Measurements from ENCODE around the gene PATJ.
A peak's percentile ranks its signal among the peaks of the same experiment; 100 is the strongest.
"Not testable (repeated sequence)": the region's sequence is repeated elsewhere in the genome, so short reads cannot be mapped to it uniquely, and the experiment has no call there.

Gene PATJ

GRCh38 chr1:62175568-62176179 lies 433.4 kb downstream of the PATJ start:
- no peak overlapping the region for H3K27ac ChIP-seq
- peak; percentile 87 for TF ChIP-seq CTCF (conservative IDR thresholded peaks at IDR 0.05)

DNA sequence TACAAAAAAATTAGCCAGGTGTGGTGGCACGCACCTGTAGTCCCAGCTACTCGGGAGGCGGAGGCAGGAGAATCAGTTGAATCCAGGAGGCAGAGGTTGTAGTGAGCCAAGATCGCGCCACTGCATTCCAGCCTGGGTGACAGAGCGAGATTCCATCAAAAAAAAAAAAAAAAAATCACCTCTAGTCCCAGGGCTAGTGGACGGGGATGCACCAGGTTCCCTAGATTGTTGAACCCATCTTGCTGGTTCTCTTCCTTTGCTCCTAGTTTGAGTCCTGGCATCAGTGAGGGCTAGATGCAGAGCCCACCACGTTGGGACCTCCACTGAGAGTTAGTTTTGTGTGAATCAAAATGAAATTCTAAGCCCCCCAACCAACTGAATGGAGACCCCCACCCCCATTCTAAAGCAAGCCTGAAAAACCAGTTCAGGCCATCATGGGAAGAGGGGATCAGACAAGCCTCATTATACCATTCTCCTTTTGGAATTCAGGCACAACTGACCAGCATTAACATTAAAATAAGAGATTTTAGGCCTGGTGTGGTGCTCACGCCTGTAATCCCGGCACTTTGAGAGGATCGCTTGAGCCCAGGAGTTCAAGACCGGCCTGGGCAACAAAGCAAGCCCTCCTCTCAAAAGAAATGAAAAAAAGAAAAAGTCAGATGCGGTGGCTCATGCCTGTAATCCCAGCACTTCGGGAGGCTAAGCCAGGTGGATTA lies 434.5 kb downstream of the PATJ start:
- H3K27ac ChIP-seq = no peak overlapping the region
- no peak for TF ChIP-seq CTCF (conservative IDR thresholded peaks at IDR 0.05)

- no peak for TF ChIP-seq CTCF (conservative IDR thresholded peaks at IDR 0.05)
- H3K27ac ChIP-seq = no peak overlapping the region
Observed at GRCh38 chr1:62177621-62178020, 435.3 kb downstream of the PATJ start.

DNA sequence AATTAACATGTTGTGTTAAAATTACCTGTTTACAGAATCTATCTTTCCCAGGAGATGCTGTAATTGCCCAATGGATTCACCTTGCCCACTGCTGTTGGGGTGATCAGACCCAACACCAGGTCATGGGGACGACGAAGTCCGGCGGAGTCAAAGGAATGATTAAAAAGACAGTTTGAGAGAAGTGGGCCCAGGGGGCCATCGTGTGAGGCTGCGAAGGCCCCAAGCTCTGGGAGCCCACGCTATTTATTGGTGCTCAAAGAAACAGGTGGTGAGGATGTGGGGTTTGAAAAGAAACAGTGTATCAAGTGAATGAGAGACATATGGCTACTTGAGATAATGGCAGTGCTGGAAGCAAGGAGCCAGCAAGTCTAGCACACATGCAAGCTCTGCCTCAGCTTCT lies 436.1 kb downstream of the PATJ start:
- no peak for TF ChIP-seq CTCF (conservative IDR thresholded peaks at IDR 0.05)
- H3K27ac ChIP-seq = no peak overlapping the region

GRCh38 chr1:62180054-62180453 lies 437.8 kb downstream of the PATJ start:
- H3K27ac ChIP-seq = peak overlapping the region; percentile 25; the same call in 1 of the 2 replicates

GRCh38 chr1:62180639-62181038 lies 438.4 kb downstream of the PATJ start:
- no peak for TF ChIP-seq CTCF (conservative IDR thresholded peaks at IDR 0.05)
- peak overlapping the region; percentile 25; the same call in 1 of the 2 replicates for H3K27ac ChIP-seq

DNA sequence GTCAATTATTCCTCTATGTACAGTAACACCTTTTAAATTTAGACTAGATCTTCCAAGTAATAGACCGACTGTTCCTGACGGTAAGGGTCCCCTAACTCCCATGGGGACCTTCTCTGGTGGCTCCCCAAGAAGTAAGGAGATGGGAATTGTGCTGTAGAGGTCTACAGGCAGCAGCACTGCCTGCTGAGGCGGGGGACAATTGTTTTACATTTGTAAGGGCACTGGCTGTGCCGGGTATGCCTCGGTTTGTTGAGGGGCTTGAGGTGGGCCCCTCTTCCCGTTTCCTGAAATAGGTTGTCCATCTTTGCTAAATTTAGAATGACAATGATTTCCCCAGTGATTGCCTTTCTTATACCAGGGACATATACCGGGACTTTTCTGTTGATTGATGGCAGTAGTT lies 439.3 kb downstream of the PATJ start:
- no peak overlapping the region for H3K27ac ChIP-seq

DNA sequence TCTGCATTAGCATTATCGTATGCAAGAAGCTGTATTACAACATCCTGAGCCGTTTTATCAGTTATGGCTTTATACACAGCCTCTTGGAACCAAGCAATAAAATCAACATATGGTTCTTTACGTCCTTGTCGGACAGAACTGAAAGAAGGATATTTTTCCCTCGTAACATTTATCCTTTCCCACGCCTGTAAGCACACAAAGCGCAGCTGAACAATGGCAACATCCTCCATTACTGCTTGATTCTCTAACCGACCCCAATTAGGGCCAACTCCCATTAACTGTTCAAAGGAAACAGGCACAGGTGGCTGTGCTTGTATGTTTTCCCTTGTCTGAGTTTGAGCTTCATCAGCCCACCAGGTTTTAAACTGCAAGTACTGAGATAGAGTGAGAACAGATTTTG lies 439.9 kb downstream of the PATJ start:
- H3K27ac ChIP-seq = not testable (repeated sequence)

More for the DNA sequence above, 439.3 kb downstream of the PATJ start:
- TF ChIP-seq CTCF (conservative IDR thresholded peaks at IDR 0.05) = no peak

GRCh38 chr1:62183164-62184020 lies 441.1 kb downstream of the PATJ start:
- not testable (repeated sequence) for H3K27ac ChIP-seq

Data from VCaP (cell line).